ENCODE data around the gene ARMC7. TPM values are rescaled to one million over a fixed set of nuclear protein-coding genes. Genes with fewer than 3 reads are reported as not detected.

Gene ARMC7
- total RNA-seq, 1 experiment from 2014 or later = 26.0 TPM

GRCh38 chr17:75077072-75077495, 32.7 kb upstream of the ARMC7 start:
- Mint-ChIP-seq H3K27ac (ENCODE audit: unreplicated experiment) (peak overlapping the region; percentile 93), H3K4me3 (ENCODE audit: unreplicated experiment) (peak overlapping the region; percentile 95), H3K9me3 (ENCODE audit: unreplicated experiment) (no peaks in the 10 kb centered on the region), H3K36me3 (ENCODE audit: insufficient read depth, unreplicated experiment) (peaks cover 11% of the 10 kb centered on the region), H3K4me1 (ENCODE audit: low read depth, unreplicated experiment) (peaks cover 17% of the 10 kb centered on the region), H3K27me3 (ENCODE audit: insufficient read depth, unreplicated experiment) (no peaks in the 10 kb centered on the region)
- Histone ChIP-seq H3K4me1 (peaks cover 32% of the 10 kb centered on the region), H3K27me3 (replicated peaks; ENCODE audit: control insufficient read depth, insufficient read depth, low read length) (no peaks in the 10 kb centered on the region), H3K4me3 (ENCODE audit: low read depth, low read length) (peak overlapping the region; percentile 54), H3K9me3 (no peaks in the 10 kb centered on the region), H3K36me3 (ENCODE audit: control insufficient read depth, insufficient read depth, low read length) (no peaks in the 10 kb centered on the region)
- ChIA-PET CTCF (interaction anchor here (0.6 to 1.6 kb wide), 10 partner anchors 10 to 144 kb away, joined by 3 to 10 read pairs (median 6); partner anchors contain the start of genes ARMC7 and SLC16A5), POLR2A (interaction anchor here (0.5 to 2.2 kb wide), 15 partner anchors 11 to 125 kb away, joined by 3 to 45 read pairs (median 4); partner anchors contain the start of genes ARMC7, ATP5PD, JPT1 and KCTD2)
- intact Hi-C loops (cut with micrococcal nuclease; ENCODE audit: unreplicated experiment) = loop anchor here (1.0 to 2.0 kb wide), 3 partner anchors 10 to 42 kb away; partner anchors contain the start of gene SLC16A5
- peak in 1 of 2 experiments; percentile 15 for TF ChIP-seq CTCF (IDR thresholded peaks at IDR 0.05; ENCODE audit: insufficient read depth in 1 of 2, low read depth in 1 of 2, low read length in 1 of 2, severe bottlenecking in 1 of 2, unreplicated experiment in 1 of 2)
- peak; percentile 94 for DNase-seq
- BruUV-seq (replicated peaks) = TSS peak; percentile 45

- Histone ChIP-seq H3K27me3 (replicated peaks; ENCODE audit: control insufficient read depth, insufficient read depth, low read length) (no peaks in the 10 kb centered on the region), H3K4me1 (peaks cover 32% of the 10 kb centered on the region), H3K36me3 (ENCODE audit: control insufficient read depth, insufficient read depth, low read length) (no peaks in the 10 kb centered on the region), H3K4me3 (ENCODE audit: low read depth, low read length) (peak overlapping the region; percentile 54), H3K9me3 (no peaks in the 10 kb centered on the region)
- Mint-ChIP-seq H3K4me3 (ENCODE audit: unreplicated experiment) (peak overlapping the region; percentile 95), H3K36me3 (ENCODE audit: insufficient read depth, unreplicated experiment) (peaks cover 11% of the 10 kb centered on the region), H3K4me1 (ENCODE audit: low read depth, unreplicated experiment) (peaks cover 22% of the 10 kb centered on the region), H3K27ac (ENCODE audit: unreplicated experiment) (peak overlapping the region; percentile 93), H3K27me3 (ENCODE audit: insufficient read depth, unreplicated experiment) (no peaks in the 10 kb centered on the region), H3K9me3 (ENCODE audit: unreplicated experiment) (no peaks in the 10 kb centered on the region)
- TF ChIP-seq CTCF (IDR thresholded peaks at IDR 0.05; ENCODE audit: insufficient read depth in 1 of 2, low read depth in 1 of 2, low read length in 1 of 2, severe bottlenecking in 1 of 2, unreplicated experiment in 1 of 2) = peak in 1 of 2 experiments; percentile 55
- ChIA-PET POLR2A (interaction anchor here (0.6 to 2.2 kb wide), 16 partner anchors 10 to 77 kb away, joined by 3 to 45 read pairs (median 4); partner anchors contain the start of genes ARMC7, ATP5PD, JPT1 and KCTD2), CTCF (interaction anchor here (0.6 to 1.7 kb wide), 14 partner anchors 10 to 117 kb away, joined by 3 to 10 read pairs (median 5); partner anchors contain the start of genes ARMC7 and SLC16A5)
- peak; percentile 77 to 79 for DNase-seq
- intact Hi-C loops (cut with micrococcal nuclease; ENCODE audit: unreplicated experiment) = loop anchor here (1.0 to 2.0 kb wide), 4 partner anchors 10 to 43 kb away; partner anchors contain the start of gene SLC16A5
- no TSS peak for BruUV-seq (replicated peaks)
Measured at GRCh38 chr17:75077496-75078283, 32.1 kb upstream of the ARMC7 start.
